Peyer's patch (tissue), 4 donors: Measurements from ENCODE around the gene BCLAF1.

ENCODE experiments used
- POLR2A ChIP-seq, 2 donors: fragments of 450-650 bp; IDR thresholded peaks; one replicate each; pipeline ENCODE4 v1.5.1; 2017; ENCODE audit warnings: antibody characterized with exemption in 2 of 2, mild to moderate bottlenecking in 2 of 2, moderate library complexity in 2 of 2
- TF ChIP-seq, protein P1 (sequence below), 6 experiments: fragments of 450-650 bp in 4 of 6; fragments of 200-600 bp in 2 of 6; sonication (generic) in 1 of 6; IDR thresholded peaks; one replicate each; pipeline ENCODE4 v1.5.1; 2017 to 2019; ENCODE audit warnings: antibody characterized with exemption in 6 of 6, mild to moderate bottlenecking in 3 of 6, moderate library complexity in 1 of 6

DNA sequence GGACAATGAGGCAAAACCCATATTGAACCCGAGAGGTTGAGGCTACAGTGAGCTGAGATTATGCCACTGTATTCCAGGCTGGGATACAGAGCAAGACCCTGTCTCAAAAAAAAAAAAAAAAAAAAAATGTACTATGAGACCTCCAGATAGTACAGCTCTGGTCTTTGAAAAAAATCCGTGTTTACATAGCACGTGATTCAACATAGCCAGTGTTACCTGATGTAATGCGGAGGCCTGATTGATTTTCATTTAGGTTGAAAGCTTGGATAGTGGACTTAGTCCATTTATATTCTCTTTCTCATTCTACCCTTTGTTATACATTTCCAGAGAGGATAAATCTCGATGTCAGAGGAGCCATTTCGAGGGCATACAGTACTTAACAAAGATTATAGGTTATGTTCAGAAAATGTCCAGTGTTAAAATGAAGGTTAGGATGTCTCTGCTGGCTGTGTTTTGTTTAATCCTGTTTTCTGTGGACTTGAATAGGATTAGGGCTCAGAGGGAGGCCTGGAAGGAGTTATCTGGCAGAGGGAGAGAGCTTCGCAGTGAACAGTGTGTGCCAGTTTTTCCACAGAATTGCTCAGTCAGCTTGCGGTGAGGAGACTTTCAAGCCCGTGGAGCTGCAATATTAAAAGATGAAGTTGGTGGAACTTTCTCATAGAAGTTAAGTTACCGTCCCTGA lies 33.9 kb upstream of the BCLAF1 start:
- TF ChIP-seq POLR2A (IDR thresholded peaks at IDR 0.05) = no peak
- TF ChIP-seq, protein P1, sequence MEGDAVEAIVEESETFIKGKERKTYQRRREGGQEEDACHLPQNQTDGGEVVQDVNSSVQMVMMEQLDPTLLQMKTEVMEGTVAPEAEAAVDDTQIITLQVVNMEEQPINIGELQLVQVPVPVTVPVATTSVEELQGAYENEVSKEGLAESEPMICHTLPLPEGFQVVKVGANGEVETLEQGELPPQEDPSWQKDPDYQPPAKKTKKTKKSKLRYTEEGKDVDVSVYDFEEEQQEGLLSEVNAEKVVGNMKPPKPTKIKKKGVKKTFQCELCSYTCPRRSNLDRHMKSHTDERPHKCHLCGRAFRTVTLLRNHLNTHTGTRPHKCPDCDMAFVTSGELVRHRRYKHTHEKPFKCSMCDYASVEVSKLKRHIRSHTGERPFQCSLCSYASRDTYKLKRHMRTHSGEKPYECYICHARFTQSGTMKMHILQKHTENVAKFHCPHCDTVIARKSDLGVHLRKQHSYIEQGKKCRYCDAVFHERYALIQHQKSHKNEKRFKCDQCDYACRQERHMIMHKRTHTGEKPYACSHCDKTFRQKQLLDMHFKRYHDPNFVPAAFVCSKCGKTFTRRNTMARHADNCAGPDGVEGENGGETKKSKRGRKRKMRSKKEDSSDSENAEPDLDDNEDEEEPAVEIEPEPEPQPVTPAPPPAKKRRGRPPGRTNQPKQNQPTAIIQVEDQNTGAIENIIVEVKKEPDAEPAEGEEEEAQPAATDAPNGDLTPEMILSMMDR (IDR thresholded peaks at IDR 0.05) = no peak
